Heart right ventricle (tissue), 16 donors: Measurements from ENCODE around the gene VPREB1. TPM values are rescaled to one million over a fixed set of nuclear protein-coding genes. Genes with fewer than 3 reads are reported as not detected.

Source experiments
- ATAC-seq, 8 donors: fragments of 200-7000 bp; cut with Tn5 transposase; one replicate each; pipeline ENCODE4 v1.9.1; 2020; ENCODE audit warnings: mild to moderate bottlenecking in 8 of 8, moderate library complexity in 8 of 8, moderate number of reproducible peaks in 1 of 8
- DNase-seq, 2 donors: peaks; one replicate each; pipeline ENCODE4 v3.0.0-alpha.2; 2020
- H3K27ac ChIP-seq, 10 donors: fragments of 200-600 bp; sonication (generic) in 2 of 10; one replicate each; pipeline versions ENCODE4 v1.5.0 to v1.8.0; 2020 to 2022; ENCODE audit warnings: mild to moderate bottlenecking in 3 of 10
- H3K27me3 ChIP-seq, 7 donors: fragments of 200-600 bp; one replicate each; pipeline ENCODE4 v1.8.0; 2021 to 2022; ENCODE audit warnings: mild to moderate bottlenecking in 2 of 7
- H3K36me3 ChIP-seq, 9 donors: fragments of 200-600 bp; sonication (generic) in 1 of 9; one replicate each; pipeline versions ENCODE4 v1.5.0 to v1.8.0; 2020 to 2022; ENCODE audit warnings: mild to moderate bottlenecking in 2 of 9
- H3K4me1 ChIP-seq, 9 donors: fragments of 200-600 bp; sonication (generic) in 1 of 9; one replicate each; pipeline versions ENCODE4 v1.5.0 to v1.8.0; 2020 to 2022; ENCODE audit warnings: mild to moderate bottlenecking in 4 of 9
- H3K4me3 ChIP-seq, 10 donors: fragments of 200-600 bp; sonication (generic) in 2 of 10; one replicate each; pipeline versions ENCODE4 v1.5.0 to v1.8.0; 2020 to 2022; ENCODE audit warnings: mild to moderate bottlenecking in 7 of 10, moderate library complexity in 2 of 10
- H3K9me3 ChIP-seq, 11 donors: fragments of 200-600 bp in 10 of 11; sonication (generic) in 2 of 11; one replicate each; pipeline versions ENCODE4 v1.5.0 to v1.8.0; 2013 to 2022; ENCODE audit warnings: mild to moderate bottlenecking in 2 of 11, control low read depth in 1 of 11, moderate library complexity in 1 of 11
- WGBS, 2 donors: extraction: QIAGEN DNeasy Blood & Tissue Kit; methylation state at CpG; one replicate each; pipeline ENCODE4 v1.1.7; 2013; ENCODE audit warnings: inconsistent platforms in 1 of 2; 5-methylcytosine and 5-hydroxymethylcytosine counted together
- intact Hi-C, 10 donors: fragments of 100-400 bp; cut with DNase I; formaldehyde crosslinking; loops; one replicate each; pipeline versions ENCODE4 v1.11.1 to v1.14.2; 2022
- polyA plus RNA-seq, 2 donors: library from polyadenylated mRNA; stranded (reverse); fragments of 200-250 nt; gene quantifications; one replicate each; pipeline ENCODE4 v1.2.3, GENCODE V29; 2013
- total RNA-seq, 10 donors: library from RNA; stranded (reverse); fragmentation: NEBNext Ultra II Directional in 3 of 10; extraction: Animal tissue kit (Norgen Biotek cat#: 25700) in 3 of 10; gene quantifications; one replicate each; pipeline versions ENCODE4 v1.2.1 to v1.2.4, GENCODE V29; 2021 to 2023
- TF ChIP-seq, protein P1 (sequence below), 9 donors: fragments of 200-600 bp; sonication (generic) in 2 of 9; IDR thresholded peaks; one replicate each; pipeline versions ENCODE4 v1.5.0 to v1.8.0; 2021 to 2022; ENCODE audit warnings: antibody characterized with exemption in 9 of 9, mild to moderate bottlenecking in 5 of 9, moderate library complexity in 1 of 9
- donor health status: Arrhythmogenic right ventricular cardiomyopathy.
- donor health status: ischemic (EF 13 %, LVEDD 7.1; RV severe dilation, severe dysfunction).
- donor health status: healthy with polysubstance abuse.
- donor health status: DM: no; HTN: yes; CAD: no.
- donor health status: DM: no; HTN: no; CAD: no.
- donor health status: ischemic (EF 25% LVEDD 6.9; RV normal size, moderate dysfunction).
- donor health status: ischemic (EF 25% LVEDD 5.7; RV mildly dilated, moderate dysfunction).
- donor health status: healthy.
- donor health status: DM: yes; HTN: yes; CAD: no.
- donor health status: Ischemic cardiomyopathy.
- donor health status: ischemic (EF 35%, LVEDD 5.7; RV mildly dilated, moderate dysfunction).
- donor health status: nonischemic (EF 11% LVEDD 7.7; RV severe dilation, severe dysfunction).
- donor health status: DM: yes; HTN: yes; CAD: no.
- donor health status: PGD.
- donor health status: ischemic (EF 29% LVEDD 5.4; RV normal size, mild dysfunction).
- donor health status: nonischemic (EF 23%, LVEDD 6.1; RV moderate dilation, normal function).

VPREB1 gene
- total and polyA plus RNA-seq, 12 donors: not detected

- TF ChIP-seq, protein P1, sequence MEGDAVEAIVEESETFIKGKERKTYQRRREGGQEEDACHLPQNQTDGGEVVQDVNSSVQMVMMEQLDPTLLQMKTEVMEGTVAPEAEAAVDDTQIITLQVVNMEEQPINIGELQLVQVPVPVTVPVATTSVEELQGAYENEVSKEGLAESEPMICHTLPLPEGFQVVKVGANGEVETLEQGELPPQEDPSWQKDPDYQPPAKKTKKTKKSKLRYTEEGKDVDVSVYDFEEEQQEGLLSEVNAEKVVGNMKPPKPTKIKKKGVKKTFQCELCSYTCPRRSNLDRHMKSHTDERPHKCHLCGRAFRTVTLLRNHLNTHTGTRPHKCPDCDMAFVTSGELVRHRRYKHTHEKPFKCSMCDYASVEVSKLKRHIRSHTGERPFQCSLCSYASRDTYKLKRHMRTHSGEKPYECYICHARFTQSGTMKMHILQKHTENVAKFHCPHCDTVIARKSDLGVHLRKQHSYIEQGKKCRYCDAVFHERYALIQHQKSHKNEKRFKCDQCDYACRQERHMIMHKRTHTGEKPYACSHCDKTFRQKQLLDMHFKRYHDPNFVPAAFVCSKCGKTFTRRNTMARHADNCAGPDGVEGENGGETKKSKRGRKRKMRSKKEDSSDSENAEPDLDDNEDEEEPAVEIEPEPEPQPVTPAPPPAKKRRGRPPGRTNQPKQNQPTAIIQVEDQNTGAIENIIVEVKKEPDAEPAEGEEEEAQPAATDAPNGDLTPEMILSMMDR (IDR thresholded peaks at IDR 0.05): no peak
- Histone ChIP-seq H3K36me3 (no peaks in the 10 kb centered on the region), H3K27me3 (peaks cover 0 to 42% (median 14%) of the 10 kb centered on the region in 7 donors), H3K27ac (no peak overlapping the region), H3K4me3 (no peak overlapping the region), H3K4me1 (no peaks in the 10 kb centered on the region), H3K9me3 (no peaks in the 10 kb centered on the region)
- DNase-seq (no peak), ATAC-seq (no peak)
- 74 to 84% methylated on average over 9 of the region's 9 CpGs for whole genome bisulfite sequencing, 2 donors
- intact Hi-C loops: no loop called here
Measured at GRCh38 chr22:22230438-22230837, 14.1 kb upstream of the VPREB1 start.

GRCh38 chr22:22233081-22233480, 11.5 kb upstream of the VPREB1 start:
- Histone ChIP-seq H3K9me3 (no peaks in the 10 kb centered on the region), H3K4me1 (no peaks in the 10 kb centered on the region), H3K4me3 (no peak overlapping the region), H3K36me3 (no peaks in the 10 kb centered on the region), H3K27me3 (peaks cover 0 to 55% (median 18%) of the 10 kb centered on the region in 7 donors), H3K27ac (no peak overlapping the region)
- ATAC-seq: no peak
- TF ChIP-seq, protein P1 (IDR thresholded peaks at IDR 0.05): no peak
- intact Hi-C loops: no loop called here
- no peak for DNase-seq
- WGBS, 2 donors: 79 to 89% methylated on average over 5 of the region's 5 CpGs

- no peaks in the 10 kb centered on the region for H3K9me3 ChIP-seq
- intact Hi-C loops: no loop called here
- peaks cover 0 to 54% (median 24%) of the 10 kb centered on the region in 7 donors for H3K27me3 ChIP-seq
- no peaks in the 10 kb centered on the region for H3K36me3 ChIP-seq
- no peak overlapping the region for H3K4me3 ChIP-seq
- no peaks in the 10 kb centered on the region for H3K4me1 ChIP-seq
- TF ChIP-seq, protein P1 (IDR thresholded peaks at IDR 0.05): peak in 6 of 9 donors; percentile 19 to 56 (median 32)
- 16 to 20% methylated on average over 2 of the region's 2 CpGs for WGBS, 2 donors
- DNase-seq: no peak
- no peak for ATAC-seq
- H3K27ac ChIP-seq: no peak overlapping the region
Measured at GRCh38 chr22:22235558-22235957, 9.0 kb upstream of the VPREB1 start.

DNA sequence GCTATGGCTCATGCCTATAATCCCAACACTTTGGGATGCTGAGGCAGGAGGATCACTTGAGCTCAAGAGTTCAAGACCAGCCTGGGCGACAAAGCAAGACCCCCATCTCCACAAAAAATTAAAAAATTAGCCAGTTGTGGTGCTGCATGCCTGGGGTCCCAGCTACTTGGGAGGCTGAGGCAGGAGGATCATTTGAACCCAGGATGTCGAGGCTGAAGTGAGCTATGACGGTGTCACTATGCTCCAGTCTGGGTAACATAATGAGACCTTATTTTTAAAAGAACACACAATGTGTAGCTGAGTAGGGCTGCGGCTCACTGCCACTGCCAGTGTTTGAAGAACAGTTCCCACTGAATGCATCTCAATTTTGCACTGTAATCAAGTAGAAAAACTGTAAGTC, 7.1 kb upstream of the VPREB1 start:
- no peaks in the 10 kb centered on the region for H3K4me1 ChIP-seq
- DNase-seq (no peak), ATAC-seq (no peak)
- no peaks in the 10 kb centered on the region for H3K9me3 ChIP-seq
- WGBS, 2 donors: 85 to 86% methylated on average over 4 of the region's 4 CpGs
- H3K36me3 ChIP-seq: no peaks in the 10 kb centered on the region
- H3K4me3 ChIP-seq: no peak overlapping the region
- intact Hi-C loops: no loop called here
- TF ChIP-seq, protein P1 (IDR thresholded peaks at IDR 0.05): no peak
- peaks cover 0 to 57% (median 38%) of the 10 kb centered on the region in 7 donors for H3K27me3 ChIP-seq
- H3K27ac ChIP-seq: no peak overlapping the region
